Immature natural killer cell (primary cell): ENCODE data around the gene CAV1. TPM values are rescaled to one million over a fixed set of nuclear protein-coding genes. Genes with fewer than 3 reads are reported as not detected.
"Not testable (repeated sequence)": the region's sequence is repeated elsewhere in the genome, so short reads cannot be mapped to it uniquely, and the experiment has no call there.

Experiments
- DNase-seq, 3 donors: peaks; one replicate each; pipeline ENCODE4 v3.0.0; 2022; ENCODE audit warnings: mixed read lengths in 1 of 3
- H3K27ac Mint-ChIP-seq, 6 donors: one replicate each; pipeline ENCODE4 v1.8.0; 2020; ENCODE audit warnings: mixed read lengths in 6 of 6, mild to moderate bottlenecking in 5 of 6, inconsistent platforms in 4 of 6, moderate library complexity in 3 of 6
- H3K27me3 Mint-ChIP-seq, 3 donors: one replicate each; pipeline ENCODE4 v1.8.0; 2020 to 2021; ENCODE audit warnings: low read depth in 3 of 3, mild to moderate bottlenecking in 3 of 3, mixed read lengths in 3 of 3, moderate library complexity in 3 of 3, inconsistent platforms in 1 of 3
- H3K36me3 Mint-ChIP-seq, 3 donors: one replicate each; pipeline ENCODE4 v1.8.0; 2020; ENCODE audit warnings: mixed read lengths in 3 of 3, inconsistent platforms in 2 of 3, mild to moderate bottlenecking in 2 of 3
- H3K4me1 Mint-ChIP-seq, 2 donors: one replicate each; pipeline ENCODE4 v1.8.0; 2020; ENCODE audit warnings: inconsistent platforms in 2 of 2, mild to moderate bottlenecking in 2 of 2, mixed read lengths in 2 of 2, moderate library complexity in 1 of 2
- H3K4me3 Mint-ChIP-seq, 5 donors: one replicate each; pipeline ENCODE4 v1.8.0; 2020; ENCODE audit warnings: mild to moderate bottlenecking in 5 of 5, mixed read lengths in 5 of 5, inconsistent platforms in 3 of 5, moderate library complexity in 3 of 5
- H3K9me3 Mint-ChIP-seq, 6 donors: one replicate each; pipeline ENCODE4 v1.8.0; 2020; ENCODE audit warnings: mild to moderate bottlenecking in 6 of 6, mixed read lengths in 6 of 6, inconsistent platforms in 4 of 6, moderate library complexity in 3 of 6
- polyA plus RNA-seq, 3 donors: library from polyadenylated mRNA; unstranded; fragments of 300-500 nt; fragmentation: Illumina TruSeq; gene quantifications; one replicate each; pipeline ENCODE4 v1.2.3, GENCODE V29; 2021

The CAV1 gene, protein sequence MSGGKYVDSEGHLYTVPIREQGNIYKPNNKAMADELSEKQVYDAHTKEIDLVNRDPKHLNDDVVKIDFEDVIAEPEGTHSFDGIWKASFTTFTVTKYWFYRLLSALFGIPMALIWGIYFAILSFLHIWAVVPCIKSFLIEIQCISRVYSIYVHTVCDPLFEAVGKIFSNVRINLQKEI
- 1 to 10 TPM in 1 of 3 donors, under 1 TPM in 1, not detected in 1; 0.53 to 2.2 TPM for polyA plus RNA-seq

DNA sequence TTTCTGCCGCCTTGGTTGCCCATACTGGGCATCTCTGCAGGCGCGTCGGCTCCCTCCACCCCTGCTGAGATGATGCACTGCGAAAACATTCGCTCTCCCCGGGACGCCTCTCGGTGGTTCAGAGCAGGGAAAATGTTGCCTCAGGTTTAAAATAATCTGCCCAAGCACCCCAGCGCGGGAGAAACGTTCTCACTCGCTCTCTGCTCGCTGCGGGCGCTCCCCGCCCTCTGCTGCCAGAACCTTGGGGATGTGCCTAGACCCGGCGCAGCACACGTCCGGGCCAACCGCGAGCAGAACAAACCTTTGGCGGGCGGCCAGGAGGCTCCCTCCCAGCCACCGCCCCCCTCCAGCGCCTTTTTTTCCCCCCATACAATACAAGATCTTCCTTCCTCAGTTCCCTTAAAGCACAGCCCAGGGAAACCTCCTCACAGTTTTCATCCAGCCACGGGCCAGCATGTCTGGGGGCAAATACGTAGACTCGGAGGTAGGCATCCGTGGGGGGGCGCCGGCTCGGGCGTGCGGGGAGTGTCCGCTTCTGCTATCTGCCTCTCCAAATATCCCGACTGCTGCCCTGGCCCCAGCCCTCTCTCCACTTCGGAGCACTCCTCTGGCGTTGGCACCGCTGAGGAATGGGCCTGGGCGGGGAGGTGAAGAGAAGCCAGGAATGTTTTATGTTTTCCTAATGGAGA, at the start of gene CAV1:
CAV1 (plus strand) TSS at position 428 of the 689 bp plus-strand sequence; CDS start at position 455, 27 bp downstream.
- Mint-ChIP-seq H3K27ac (no peak within 1 kb of the TSS), H3K4me1 (peaks cover 28 to 32% of the 10 kb centered on the region in 2 donors), H3K4me3 (peak within 1 kb of the TSS; percentile 72 to 86 (median 83)), H3K36me3 (no peaks in the 10 kb centered on the region), H3K9me3 (peaks cover 0 to 2% (median 0%) of the 10 kb centered on the region in 6 donors), H3K27me3 (peaks cover 30 to 41% (median 38%) of the 10 kb centered on the region in 3 donors)
- DNase-seq = peak; percentile 19 to 35 (median 27)

DNA sequence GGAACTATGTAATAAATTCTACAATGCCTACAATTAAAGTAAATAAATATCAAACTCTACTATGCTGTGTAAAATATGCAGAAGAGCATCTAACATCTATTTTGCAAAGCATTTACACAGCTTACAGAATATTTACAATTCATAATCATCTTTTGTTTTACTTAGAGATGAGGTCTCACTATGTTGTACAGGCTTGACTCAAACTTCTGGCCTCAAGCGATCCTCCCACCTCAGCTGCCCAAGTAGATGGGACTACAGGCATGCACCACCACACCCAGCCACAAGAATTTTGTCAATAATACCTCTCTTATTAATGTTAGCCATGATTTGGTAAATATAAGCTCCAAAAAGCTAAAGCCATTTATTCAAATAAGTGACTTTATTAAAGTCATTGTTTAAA, 47.2 kb upstream of the CAV1 start:
- DNase-seq = no peak
- Mint-ChIP-seq H3K36me3 (no peaks in the 10 kb centered on the region), H3K27ac (no peak overlapping the region), H3K4me3 (no peak overlapping the region), H3K27me3 (peaks cover 0 to 3% (median 2%) of the 10 kb centered on the region in 3 donors), H3K4me1 (no peaks in the 10 kb centered on the region), H3K9me3 (peaks cover 0 to 11% (median 2%) of the 10 kb centered on the region in 6 donors)

DNA sequence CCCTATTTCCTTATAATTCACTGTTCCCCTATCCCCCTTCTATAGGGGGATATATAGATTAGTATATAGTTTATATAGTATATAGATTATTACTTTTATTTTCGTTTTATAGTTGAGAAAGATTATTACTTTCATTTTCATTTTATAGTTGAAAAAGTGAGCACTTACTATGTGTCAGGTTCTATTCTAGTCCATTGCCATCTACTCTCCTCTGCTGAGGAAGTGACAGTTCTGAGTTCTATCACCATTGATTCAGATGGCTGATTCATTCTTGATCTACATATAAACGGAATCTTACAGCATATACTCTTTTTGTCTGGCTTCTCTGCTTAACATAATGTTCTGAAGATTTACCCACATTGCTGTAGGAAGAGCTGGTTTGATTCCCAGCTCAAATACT, 46.0 kb upstream of the CAV1 start:
- Mint-ChIP-seq H3K4me3 (no peak overlapping the region), H3K36me3 (no peaks in the 10 kb centered on the region), H3K27ac (no peak overlapping the region), H3K9me3 (peaks cover 0 to 11% (median 2%) of the 10 kb centered on the region in 6 donors), H3K27me3 (peaks cover 0 to 9% (median 2%) of the 10 kb centered on the region in 3 donors), H3K4me1 (no peaks in the 10 kb centered on the region)
- no peak for DNase-seq

DNA sequence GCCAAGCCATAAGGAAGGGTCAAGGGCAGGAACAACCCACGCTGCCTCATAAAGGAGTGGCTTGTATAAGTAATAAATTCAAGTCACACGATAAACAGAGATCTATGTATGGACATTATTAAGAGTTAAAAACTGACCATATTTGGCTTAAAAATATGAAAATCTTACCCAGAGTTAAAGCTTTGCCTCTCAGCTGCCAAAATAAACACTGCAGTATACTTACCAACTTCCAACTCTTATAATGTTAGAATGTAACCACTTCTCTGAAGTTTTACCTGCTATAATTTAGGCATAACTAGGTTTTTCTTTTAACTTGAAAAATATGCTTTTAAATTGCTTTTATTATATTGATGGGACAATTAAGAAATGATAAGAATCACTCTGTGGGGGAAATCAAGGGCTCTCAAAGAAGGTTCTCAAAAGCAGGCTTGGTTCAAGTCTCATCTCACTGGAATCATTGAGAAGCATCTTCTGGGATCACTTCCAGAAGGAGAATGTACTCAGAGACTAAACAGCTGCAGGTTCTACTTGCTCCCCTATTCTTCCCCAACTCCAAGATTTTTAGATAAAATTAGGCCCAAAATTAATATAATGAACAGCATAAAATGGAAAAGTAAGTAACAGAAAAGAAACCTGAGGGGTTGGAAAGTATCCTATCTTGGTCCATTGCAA, 41.4 kb upstream of the CAV1 start:
- Mint-ChIP-seq H3K9me3 (no peaks in the 10 kb centered on the region), H3K27ac (no peak overlapping the region), H3K4me3 (no peak overlapping the region), H3K36me3 (no peaks in the 10 kb centered on the region), H3K27me3 (peaks cover 2 to 13% (median 8%) of the 10 kb centered on the region in 3 donors), H3K4me1 (no peaks in the 10 kb centered on the region)
- DNase-seq = no peak

DNA sequence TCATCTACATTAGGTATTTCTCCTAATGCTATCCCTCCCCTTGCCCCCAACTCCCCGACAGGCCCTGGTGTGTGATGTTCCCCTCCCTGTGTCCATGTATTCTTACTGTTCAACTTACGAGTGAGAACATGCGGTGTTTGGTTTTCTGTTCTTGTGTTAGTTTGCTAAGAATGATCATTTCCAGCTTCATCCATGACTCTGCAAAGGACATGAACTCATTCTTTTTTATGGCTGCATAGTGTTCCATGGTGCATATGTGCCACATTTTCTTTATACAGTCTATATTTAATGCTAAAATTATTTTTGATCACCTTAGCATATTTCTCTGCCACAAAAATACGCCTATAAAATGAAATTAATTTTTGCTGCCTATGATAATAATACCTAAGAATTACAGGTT, 40.4 kb upstream of the CAV1 start:
- H3K9me3 Mint-ChIP-seq, DNase-seq, H3K27ac Mint-ChIP-seq, H3K4me1 Mint-ChIP-seq, H3K4me3 Mint-ChIP-seq, H3K36me3 Mint-ChIP-seq: not testable (repeated sequence)
- H3K27me3 Mint-ChIP-seq = peaks cover 5 to 13% (median 6%) of the 10 kb centered on the region in 3 donors

DNA sequence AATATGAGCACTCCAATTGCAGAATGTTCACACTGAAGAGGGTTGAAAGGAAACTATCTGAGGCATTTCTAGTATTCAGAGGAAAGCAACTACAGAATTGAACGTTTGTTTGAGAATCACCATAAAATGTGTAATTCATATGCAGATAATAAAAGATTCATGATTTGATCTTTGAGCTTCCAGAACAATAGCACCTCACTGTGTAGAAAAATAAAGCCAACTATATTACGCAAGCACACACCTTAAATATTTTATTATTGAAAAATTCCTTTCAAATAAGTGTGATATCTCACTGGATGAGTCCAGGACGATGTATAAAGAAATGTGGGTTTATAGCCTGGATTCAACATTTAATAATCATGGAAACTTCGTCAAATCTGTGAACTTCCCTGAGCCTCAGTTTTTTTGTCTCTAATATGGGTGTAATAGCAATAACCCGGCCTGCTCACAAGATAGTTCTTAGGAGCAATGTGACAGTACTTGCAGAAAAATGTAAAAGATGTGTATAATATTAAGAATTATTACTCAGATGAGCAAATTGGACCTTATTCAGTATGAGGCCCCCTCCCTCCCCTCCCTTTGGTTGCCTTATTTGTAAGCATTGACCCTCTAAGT, 36.8 kb upstream of the CAV1 start:
- DNase-seq = no peak
- Mint-ChIP-seq H3K36me3 (peaks cover 0 to 3% (median 0%) of the 10 kb centered on the region in 3 donors), H3K4me1 (no peaks in the 10 kb centered on the region), H3K27me3 (peaks cover 5 to 15% (median 6%) of the 10 kb centered on the region in 3 donors), H3K4me3 (no peak overlapping the region), H3K9me3 (no peaks in the 10 kb centered on the region), H3K27ac (no peak overlapping the region)

DNA sequence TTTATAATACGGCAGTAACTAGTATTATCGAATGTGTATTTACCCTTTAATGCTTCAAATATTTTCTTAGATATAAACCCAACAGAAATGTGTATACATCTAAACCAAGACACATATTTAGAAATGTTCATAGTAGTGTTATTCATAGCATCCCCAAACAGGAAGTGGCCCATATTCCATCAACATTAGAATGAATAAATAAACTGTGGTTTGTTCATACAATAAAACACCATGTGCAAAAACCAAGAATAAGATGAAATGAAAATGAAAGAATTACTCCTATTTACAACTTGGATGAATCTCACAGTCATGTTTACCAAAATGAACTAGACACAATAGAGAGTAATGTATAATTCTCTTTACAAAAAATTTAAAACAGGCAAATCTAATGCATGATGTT, 34.5 kb upstream of the CAV1 start:
- DNase-seq = no peak
- no peak overlapping the region for H3K4me3 Mint-ChIP-seq
- H3K9me3 Mint-ChIP-seq = no peaks in the 10 kb centered on the region
- H3K27me3 Mint-ChIP-seq = peaks cover 3 to 7% (median 3%) of the 10 kb centered on the region in 3 donors
- H3K36me3 Mint-ChIP-seq = peaks cover 0 to 3% (median 0%) of the 10 kb centered on the region in 3 donors
- H3K27ac Mint-ChIP-seq = no peak overlapping the region
- H3K4me1 Mint-ChIP-seq = no peaks in the 10 kb centered on the region

DNA sequence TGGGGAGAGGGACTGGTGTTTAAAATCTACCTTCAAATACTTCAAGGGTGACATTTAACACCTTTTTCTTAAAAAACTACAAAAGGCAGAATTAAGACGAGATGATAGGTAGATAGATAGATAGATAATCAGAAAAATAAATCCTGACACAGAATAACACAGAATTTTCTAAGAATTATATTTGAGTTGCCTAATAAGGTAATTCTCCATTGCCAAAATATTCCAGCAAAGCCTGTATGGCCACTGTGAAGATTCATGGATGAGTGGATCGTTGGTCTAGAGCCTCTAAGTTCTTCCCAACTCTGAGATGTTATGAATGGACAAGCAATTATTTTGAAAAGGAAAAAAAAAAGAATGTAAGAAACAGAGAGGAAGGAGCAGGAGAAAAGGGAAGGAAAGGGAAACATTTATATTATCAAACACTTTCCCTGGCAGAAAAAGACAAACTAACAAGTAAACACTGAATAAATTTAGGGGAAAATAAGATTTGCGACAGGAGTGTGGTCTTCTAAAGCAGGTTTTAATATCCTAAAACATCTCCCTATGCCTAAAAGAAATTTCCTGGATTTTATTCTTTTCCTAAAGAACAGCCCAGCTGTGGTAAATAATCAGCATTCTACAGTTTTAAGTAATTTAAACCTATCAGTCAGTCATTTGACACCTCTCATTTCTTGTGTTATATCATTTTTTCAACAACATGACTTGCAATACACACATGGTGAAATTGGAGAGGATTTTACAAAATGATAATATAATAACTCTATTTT, 32.8 kb upstream of the CAV1 start:
- H3K27me3 Mint-ChIP-seq = peaks cover 0 to 6% (median 6%) of the 10 kb centered on the region in 3 donors

DNA sequence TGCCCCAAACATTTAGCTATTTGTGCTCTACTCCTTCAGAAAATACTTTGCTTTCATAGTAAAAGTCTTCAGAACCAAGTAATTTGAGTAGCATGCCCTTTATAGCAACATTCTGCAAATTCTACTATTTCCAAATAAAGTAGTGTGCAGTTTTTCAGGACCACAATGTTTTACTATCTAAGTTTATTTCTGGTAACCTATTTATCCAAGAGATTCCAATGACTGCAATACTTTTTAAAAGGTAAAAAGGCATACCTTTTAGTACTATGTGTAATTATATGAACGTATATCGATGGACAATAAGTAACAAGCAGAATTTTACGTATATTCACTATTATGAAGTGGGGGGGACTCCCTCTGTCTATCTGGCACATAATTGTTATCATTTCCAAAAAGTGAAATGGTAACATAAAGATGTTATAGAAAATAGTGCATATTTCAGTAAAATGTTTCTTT, 32.2 kb upstream of the CAV1 start:
- H3K4me1 Mint-ChIP-seq = no peaks in the 10 kb centered on the region
- H3K9me3 Mint-ChIP-seq = peaks cover 0 to 1% (median 0%) of the 10 kb centered on the region in 6 donors
- no peak for DNase-seq
- H3K27me3 Mint-ChIP-seq = peaks cover under 1 to 9% (median 6%) of the 10 kb centered on the region in 3 donors
- H3K27ac Mint-ChIP-seq = no peak overlapping the region
- H3K4me3 Mint-ChIP-seq = no peak overlapping the region
- H3K36me3 Mint-ChIP-seq = peaks cover 0 to 3% (median 0%) of the 10 kb centered on the region in 3 donors

More for the DNA sequence above, 32.8 kb upstream of the CAV1 start:
- no peaks in the 10 kb centered on the region for H3K4me1 Mint-ChIP-seq
- H3K27ac Mint-ChIP-seq = no peak overlapping the region
- H3K4me3 Mint-ChIP-seq = no peak overlapping the region
- no peak for DNase-seq
- H3K9me3 Mint-ChIP-seq = no peaks in the 10 kb centered on the region
- H3K36me3 Mint-ChIP-seq = peaks cover 0 to 3% (median 0%) of the 10 kb centered on the region in 3 donors

DNA sequence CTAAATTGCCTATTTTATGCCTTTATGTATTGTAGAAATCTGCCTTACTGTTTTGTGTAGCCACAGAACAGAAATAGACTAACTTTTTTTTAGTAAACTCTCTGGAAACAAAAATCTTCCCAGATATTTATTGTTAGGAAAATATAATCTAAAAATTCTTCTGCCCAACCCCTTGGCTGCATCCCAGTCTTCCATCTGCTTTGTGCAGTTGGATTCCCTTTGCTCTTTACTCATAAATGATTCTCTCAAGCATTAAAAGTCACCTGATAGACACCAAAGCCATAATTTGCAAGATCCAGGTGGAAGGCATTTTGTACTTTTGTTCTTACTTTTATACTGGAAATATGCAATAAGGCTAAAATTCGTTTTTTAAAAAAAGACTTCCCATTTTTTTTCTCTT, 31.4 kb upstream of the CAV1 start:
- H3K4me1 Mint-ChIP-seq = peaks cover 0 to 2% of the 10 kb centered on the region in 2 donors
- H3K27me3 Mint-ChIP-seq = peaks cover 2 to 11% (median 10%) of the 10 kb centered on the region in 3 donors
- peaks cover 0 to 3% (median 0%) of the 10 kb centered on the region in 6 donors for H3K9me3 Mint-ChIP-seq
- no peak overlapping the region for H3K4me3 Mint-ChIP-seq
- peaks cover 0 to 3% (median 0%) of the 10 kb centered on the region in 3 donors for H3K36me3 Mint-ChIP-seq
- H3K27ac Mint-ChIP-seq = no peak overlapping the region
- no peak for DNase-seq

DNA sequence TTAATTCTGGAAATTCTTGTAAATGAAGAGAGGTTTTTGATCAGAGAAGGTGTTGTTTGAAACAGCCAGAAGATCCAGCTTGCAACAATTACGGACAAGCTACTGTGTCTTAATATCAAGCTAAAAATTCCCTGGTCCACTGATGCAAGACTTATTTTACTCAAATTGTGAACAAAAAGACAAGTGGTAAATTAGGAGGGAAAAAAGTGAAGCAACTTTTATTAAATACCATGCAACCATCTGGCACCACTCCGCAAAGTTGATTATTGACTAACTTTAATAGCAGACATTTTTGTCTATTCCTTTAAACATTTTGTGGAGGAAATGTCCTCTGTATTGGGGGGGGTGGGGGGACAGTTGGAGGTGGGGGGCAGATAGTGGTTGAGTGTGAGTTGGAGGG, 30.4 kb upstream of the CAV1 start:
- no peak overlapping the region for H3K27ac Mint-ChIP-seq
- peaks cover 5% of the 10 kb centered on the region in 2 donors for H3K4me1 Mint-ChIP-seq
- no peak for DNase-seq
- H3K36me3 Mint-ChIP-seq = peaks cover 0 to 3% (median 0%) of the 10 kb centered on the region in 3 donors
- peaks cover 0 to 5% (median 0%) of the 10 kb centered on the region in 6 donors for H3K9me3 Mint-ChIP-seq
- peaks cover 6 to 11% (median 9%) of the 10 kb centered on the region in 3 donors for H3K27me3 Mint-ChIP-seq
- H3K4me3 Mint-ChIP-seq = no peak overlapping the region

DNA sequence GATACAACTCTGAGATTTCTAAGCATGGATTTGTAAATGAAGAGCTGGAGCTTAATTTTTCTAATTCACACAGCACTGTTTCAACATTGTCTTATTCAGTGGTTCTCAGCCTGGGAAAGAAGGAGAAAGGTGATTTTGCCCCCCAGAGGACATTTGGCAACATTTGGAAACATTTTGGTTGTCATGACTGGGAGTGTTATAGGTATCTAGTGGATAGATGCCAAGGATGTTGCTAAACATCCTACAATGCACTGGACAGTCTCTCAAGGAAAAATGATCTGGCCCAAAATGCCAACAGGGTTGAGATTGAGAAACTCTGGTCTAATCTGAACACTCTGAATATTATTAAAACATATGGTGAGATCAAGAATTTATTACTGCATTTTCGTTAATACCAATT, 29.1 kb upstream of the CAV1 start:
- Mint-ChIP-seq H3K27ac (no peak overlapping the region), H3K27me3 (peaks cover 13 to 19% (median 17%) of the 10 kb centered on the region in 3 donors), H3K4me1 (peaks cover 13% of the 10 kb centered on the region in 2 donors), H3K9me3 (peaks cover 0 to 5% (median 0%) of the 10 kb centered on the region in 6 donors), H3K36me3 (peaks cover 0 to 3% (median 0%) of the 10 kb centered on the region in 3 donors), H3K4me3 (no peak overlapping the region)
- DNase-seq = no peak

DNA sequence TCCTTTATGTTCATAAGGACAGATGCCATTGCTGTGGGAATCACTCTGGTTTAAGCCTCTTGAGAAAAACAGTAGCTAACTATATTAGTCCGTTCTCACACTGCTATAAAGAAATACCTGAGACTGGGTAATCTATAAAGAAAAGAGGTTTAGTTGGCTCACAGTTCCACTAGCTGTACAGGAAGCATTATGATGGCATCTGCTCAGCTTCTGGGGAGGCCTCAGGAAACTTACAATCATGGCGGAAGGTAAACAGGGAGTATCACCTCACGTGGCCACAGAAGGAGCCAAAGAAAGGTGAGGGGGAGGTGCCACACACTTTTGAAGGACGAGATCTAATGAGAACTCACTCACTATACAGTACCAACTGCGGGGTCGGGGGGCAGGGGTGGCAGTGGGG, 28.2 kb upstream of the CAV1 start:
- no peaks in the 10 kb centered on the region for H3K36me3 Mint-ChIP-seq
- no peak overlapping the region for H3K27ac Mint-ChIP-seq
- peaks cover 0 to 5% (median 0%) of the 10 kb centered on the region in 6 donors for H3K9me3 Mint-ChIP-seq
- peaks cover 16 to 17% of the 10 kb centered on the region in 2 donors for H3K4me1 Mint-ChIP-seq
- H3K27me3 Mint-ChIP-seq = peaks cover 18 to 21% (median 20%) of the 10 kb centered on the region in 3 donors
- no peak for DNase-seq
- H3K4me3 Mint-ChIP-seq = no peak overlapping the region
